ENCODE measurements around the gene AGBL1.

The AGBL1 gene

GRCh38 chr15:86830304-86830703 lies 750.6 kb downstream of the AGBL1 start:
- no peak for DNase-seq (ENCODE audit: low spot score)

DNA sequence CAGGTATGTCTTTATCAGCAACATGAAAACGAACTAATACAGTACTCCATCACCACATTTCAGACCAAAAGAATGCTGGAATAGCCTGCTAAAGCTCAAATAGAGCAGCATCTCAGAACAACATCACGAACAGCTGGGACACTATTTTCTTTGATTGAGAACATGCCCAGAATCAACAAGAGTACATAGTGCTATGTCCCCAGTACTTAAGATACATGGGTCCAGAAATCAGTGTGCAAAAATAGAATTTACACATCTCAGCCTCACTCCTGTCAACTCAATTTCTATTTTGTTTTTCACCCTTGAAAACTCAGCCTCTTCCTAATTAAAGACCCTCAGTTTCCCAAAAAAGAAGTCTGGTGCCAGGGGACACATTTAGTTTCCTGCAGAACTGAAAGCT lies 753.9 kb downstream of the AGBL1 start:
- no peak for DNase-seq (ENCODE audit: low spot score)

GRCh38 chr15:86834115-86834863 lies 754.6 kb downstream of the AGBL1 start:
- DNase-seq (ENCODE audit: low spot score): no peak

DNA sequence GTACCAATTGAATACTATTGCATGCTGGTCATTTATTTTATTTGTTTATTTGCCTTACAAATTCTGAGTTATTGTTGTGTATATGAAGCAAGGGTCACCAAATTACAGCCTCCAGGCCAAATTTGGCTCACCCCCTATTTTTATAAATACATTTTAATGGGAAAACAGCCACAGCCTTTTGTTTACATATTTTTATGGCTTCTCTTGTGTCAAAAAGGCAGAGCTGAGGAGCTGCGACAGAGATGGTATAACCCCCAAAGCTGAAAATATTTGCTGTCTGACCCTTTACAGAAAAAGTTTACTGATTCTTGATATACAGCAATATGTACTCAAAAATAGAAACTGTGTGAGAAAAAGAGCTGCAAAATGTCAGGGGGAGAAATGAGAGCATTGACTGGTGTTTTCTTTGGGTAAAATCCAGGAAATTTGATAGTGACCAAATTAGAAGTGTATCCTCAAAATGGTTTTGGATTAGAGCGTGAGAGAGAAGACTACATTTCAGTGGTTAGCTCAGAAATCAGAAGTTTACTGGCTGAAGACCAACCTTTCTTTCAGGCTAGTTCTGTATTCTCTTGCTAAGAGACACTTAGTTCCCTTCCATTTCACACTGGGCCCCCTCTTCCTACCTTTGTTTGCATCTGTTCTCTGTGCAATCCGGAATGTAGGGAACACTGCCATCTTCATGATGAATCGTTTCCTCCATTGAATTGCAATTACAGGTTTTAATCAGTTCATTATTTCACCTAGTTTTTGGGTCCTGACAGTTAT lies 757.8 kb downstream of the AGBL1 start:
- no peak for DNase-seq (ENCODE audit: low spot score)

DNA sequence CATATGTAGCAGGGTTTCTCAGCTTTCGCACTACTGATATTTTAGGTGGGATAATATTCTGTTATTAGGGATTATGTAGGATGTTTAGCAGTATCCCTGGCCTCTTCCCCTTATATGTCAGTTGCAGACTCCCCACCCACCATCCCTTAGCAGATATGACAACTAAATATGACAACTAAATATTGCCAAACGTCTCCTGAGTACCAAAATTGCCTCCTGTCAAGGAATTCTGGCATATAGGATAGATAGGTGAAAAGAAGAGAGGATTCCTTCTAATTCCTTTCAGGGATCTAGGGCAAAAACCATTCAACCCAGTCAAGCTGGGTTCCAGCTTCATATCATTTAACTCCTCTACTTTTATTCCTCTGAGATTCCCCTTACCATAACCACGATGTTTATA lies 759.8 kb downstream of the AGBL1 start:
- no peak for DNase-seq (ENCODE audit: low spot score)

GRCh38 chr15:86840996-86841395 lies 761.3 kb downstream of the AGBL1 start:
- no peak for DNase-seq (ENCODE audit: low spot score)

- no peak for DNase-seq (ENCODE audit: low spot score)
Observed at GRCh38 chr15:86842199-86842598, 762.5 kb downstream of the AGBL1 start.

DNA sequence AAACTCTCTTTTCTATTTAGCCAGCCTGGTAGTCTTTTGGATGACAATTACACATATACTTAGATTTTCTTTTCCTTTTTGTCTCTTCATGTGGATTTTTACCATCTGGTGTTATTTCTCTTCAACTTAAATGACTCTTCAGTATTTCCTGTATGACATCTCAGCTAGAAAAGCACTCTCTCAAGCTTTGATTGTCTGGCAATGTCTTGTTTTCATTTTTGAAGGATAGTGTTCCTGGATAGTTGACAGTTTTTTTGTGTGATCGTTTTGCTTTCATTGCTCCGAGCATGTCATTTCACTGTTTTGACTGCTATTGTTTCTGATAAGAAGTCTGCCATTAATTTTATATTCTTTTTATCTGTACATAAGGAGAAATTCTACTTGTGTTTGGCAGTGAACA lies 766.4 kb downstream of the AGBL1 start:
- no peak for DNase-seq (ENCODE audit: low spot score)

- DNase-seq (ENCODE audit: low spot score): no peak
Observed at GRCh38 chr15:86849136-86849535, 769.5 kb downstream of the AGBL1 start.

- DNase-seq (ENCODE audit: low spot score): no peak
Observed at GRCh38 chr15:86849558-86850285, 770.1 kb downstream of the AGBL1 start.

DNA sequence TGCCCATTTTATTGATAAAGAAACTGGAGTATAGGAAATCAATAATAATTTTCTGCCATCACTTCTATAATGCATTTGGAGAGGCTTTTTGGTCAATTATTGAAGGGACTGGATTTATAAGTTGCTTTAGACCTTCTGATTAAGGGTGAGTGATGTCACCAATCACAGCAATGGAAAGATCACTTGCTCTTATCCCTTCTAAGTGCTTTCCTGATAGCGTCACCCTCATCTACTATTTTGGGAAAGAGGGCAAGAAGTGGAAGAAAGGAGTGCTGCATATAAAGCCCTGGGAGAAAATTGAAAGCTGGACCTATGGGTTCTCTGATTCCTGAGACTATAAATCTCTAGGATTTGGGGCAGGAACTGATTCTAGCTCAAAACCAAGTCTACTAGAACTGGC lies 771.3 kb downstream of the AGBL1 start:
- DNase-seq (ENCODE audit: low spot score): no peak

DNA sequence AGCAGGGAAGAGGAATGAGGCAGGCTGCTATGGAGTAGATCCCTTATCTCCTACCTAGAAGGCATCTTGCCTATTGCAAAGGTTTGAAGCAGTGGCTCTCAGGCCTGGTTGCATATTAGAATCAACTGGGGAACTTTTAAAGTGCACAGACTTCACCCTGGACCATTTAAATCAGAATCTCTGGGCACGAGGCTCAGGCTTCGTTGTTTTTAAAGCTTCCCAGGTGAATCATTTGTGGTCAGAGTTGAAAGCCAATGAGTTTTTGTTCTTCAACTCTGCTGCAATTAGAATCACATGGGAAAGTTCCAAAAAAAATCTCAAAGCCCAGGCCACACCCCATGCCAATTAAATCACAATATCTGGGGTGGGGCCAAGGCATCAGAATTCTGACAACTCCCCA lies 773.1 kb downstream of the AGBL1 start:
- DNase-seq (ENCODE audit: low spot score): no peak

DNA sequence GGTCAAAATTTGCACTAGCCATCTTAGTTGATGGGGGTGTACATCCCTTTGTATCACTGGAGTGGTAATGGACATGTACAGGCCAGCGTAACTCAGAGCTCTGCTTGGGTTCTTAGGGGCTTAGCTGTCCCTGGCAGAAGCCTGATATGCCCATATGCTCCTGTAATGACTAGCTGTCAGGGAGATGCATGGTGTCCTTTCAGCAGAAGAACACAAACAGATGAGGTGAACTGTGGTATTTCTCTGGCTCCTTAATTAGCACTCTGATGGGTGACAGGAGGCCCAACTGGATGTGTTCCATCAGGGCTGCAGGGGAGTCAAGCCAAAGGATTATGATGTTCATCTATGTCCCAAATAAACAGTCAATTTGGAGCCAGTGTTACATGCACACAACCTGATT lies 774.5 kb downstream of the AGBL1 start:
- DNase-seq (ENCODE audit: low spot score): no peak

DNA sequence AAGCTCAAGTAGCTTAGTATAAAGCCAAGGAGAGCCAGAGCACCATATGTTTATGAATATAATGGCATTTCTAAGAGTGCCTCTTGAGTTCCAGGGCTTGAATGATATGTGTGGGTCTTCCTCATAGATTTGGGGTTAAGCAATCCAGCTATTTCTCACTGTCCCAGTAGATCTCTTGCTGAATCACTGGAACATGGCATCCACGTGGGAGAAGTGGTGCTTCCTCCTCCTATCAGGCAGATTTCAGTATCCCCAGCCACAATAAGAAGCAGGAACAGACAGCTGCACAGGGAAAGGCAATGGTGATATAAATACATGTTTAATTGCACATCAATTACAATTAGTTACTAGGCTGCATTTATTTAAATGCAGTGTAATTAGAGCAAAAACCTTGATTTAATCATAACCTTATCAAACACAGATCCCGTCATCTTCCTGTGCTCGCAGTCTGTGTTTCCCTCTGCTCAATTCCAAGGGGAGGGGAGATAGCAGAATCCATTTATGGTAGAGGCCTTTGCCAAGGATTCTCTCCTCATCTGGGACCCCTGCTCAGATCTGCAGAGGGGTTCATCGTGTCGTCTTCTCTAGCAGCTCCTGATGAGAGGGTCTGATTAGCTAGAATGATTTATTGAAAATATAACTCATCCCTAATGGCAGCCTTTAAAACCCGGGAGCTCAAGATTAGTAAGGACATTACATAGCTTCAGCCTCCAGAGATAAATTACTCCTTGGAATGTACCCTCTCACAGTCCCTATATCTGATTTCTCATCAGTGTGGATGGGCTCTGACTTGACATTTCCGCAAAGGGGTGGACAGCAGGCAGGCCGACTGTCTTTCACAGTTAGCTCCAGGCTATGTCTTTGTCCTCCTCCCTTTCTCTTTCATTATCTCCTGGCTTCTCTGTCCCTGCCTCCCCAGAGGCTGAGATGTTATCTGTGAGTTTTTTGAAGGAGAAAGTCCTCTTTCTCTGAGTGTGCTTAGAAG lies 775.9 kb downstream of the AGBL1 start:
- no peak for DNase-seq (ENCODE audit: low spot score)

DNA sequence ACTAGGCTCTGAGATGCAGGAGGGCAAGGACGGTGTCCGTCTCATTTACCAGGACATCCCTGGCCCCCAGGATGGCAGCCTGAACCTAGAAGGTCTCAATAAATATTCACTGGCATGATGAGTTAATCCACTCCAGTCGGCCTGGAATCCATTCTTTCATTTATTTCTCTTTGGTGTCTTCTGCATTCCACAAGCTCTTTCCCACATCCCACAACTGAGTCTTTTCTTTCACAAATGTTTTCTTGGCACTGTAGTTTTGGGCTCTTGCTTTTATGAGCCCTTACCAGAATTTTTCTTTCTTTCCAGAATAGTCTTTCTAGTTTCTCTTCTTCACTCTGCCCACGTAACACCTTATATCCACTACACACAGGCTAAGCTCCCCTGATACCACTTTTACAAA lies 778.0 kb downstream of the AGBL1 start:
- DNase-seq (ENCODE audit: low spot score): no peak

- no peak for DNase-seq (ENCODE audit: low spot score)
Observed at GRCh38 chr15:86863226-86863915, 783.7 kb downstream of the AGBL1 start.

DNA sequence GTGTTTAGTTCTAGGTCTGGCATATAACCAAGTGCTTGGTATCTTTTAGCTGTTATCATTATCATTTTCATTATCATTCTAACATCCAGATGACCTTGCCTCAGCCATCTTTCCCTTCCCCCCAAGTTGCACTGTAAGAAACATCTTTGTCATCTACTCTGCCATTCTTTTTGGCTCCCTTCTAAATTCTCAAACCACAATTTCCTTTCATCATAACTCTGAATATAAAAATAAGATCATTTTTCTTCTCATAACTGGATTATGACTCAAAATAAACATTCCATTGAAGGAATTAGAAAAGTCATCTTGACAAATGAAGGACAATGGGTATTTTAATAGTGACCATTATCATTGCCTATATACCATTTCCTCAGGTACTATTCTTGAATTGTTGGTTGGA lies 786.2 kb downstream of the AGBL1 start:
- no peak for DNase-seq (ENCODE audit: low spot score)

DNA sequence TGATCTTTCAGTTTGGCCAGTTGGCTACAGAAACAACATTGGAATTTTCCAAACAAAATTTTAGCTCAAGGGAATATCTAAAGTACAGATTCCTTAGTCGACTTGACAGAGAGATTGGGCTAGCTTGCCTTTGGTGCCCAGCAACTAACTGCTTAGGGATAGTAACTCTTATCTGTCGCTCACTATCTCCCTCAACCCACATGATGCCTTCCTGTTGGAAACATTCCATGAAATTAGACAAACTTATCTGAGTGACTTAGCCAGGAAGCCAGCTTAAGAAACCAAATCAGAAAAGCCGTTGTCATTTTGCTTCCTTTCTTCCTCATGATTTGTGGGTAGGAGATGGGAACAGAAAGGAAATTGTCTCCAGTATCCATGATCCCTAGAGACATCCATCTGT lies 791.2 kb downstream of the AGBL1 start:
- no peak for DNase-seq (ENCODE audit: low spot score)

- no peak for DNase-seq (ENCODE audit: low spot score)
Observed at GRCh38 chr15:86871964-86872363, 792.3 kb downstream of the AGBL1 start.

- no peak for DNase-seq (ENCODE audit: low spot score)
Observed at GRCh38 chr15:86872782-86873181, 793.1 kb downstream of the AGBL1 start.

DNA sequence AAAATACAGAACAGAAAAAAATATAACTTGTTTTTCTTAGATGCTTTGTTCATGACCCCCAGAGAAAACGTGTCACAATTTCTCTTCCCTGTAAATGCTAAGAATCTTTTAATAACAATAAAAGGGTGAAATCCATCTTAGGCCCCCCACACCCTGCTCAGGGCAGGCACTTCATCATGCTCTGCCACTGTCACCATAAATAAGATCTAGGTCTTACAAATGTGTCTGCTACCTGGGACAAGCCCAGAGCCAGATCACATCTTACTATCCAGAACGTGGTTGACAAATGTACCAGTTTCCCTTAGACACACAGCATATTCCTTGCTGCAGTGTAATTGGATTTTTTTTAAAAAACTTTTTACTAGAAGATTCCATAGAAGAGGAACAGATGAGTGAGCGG lies 795.4 kb downstream of the AGBL1 start:
- no peak for DNase-seq (ENCODE audit: low spot score)
